SU-DHL-6 (cell line): ENCODE results near the gene CFAP99.

Experiments used
- CTCF ChIP-seq: fragments of 200-600 bp; sonication (generic); IDR thresholded peaks from one replicate; pipeline ENCODE4 v1.5.1; 2017; ENCODE audit warnings: antibody characterized with exemption, mild to moderate bottlenecking, low read length, moderate library complexity; ENCODE audit not compliant: insufficient read depth, poor library complexity, severe bottlenecking
- EZH2phosphoT487 ChIP-seq: fragments of 200-600 bp; sonication (generic), shearing (Covaris generic); conservative IDR thresholded peaks from 2 replicates; pipeline ENCODE4 v1.6.1; 2018; ENCODE audit warnings: mild to moderate bottlenecking, antibody characterized with exemption, low read length, moderate library complexity, mixed read lengths

GRCh38 chr4:2417765-2418649 lies 748 bp upstream of the CFAP99 start, which contains the start of gene ZFYVE28:
- no peak for TF ChIP-seq CTCF
- no peak for TF ChIP-seq EZH2phosphoT487
